Thyroid gland (tissue), 4 donors: ENCODE results near the gene MREG. TPM values are rescaled to one million over a fixed set of nuclear protein-coding genes. Genes with fewer than 3 reads are reported as not detected.
"Not testable (repeated sequence)": the region's sequence is repeated elsewhere in the genome, so short reads cannot be mapped to it uniquely, and the experiment has no call there.

Source experiments
- DNase-seq, 2 donors: peaks; one replicate each; pipeline ENCODE4 v3.0.0-alpha.2; 2019
- H3K27ac ChIP-seq, 3 donors: fragments of 200-600 bp; sonication (generic); 1 replicate in 2 of 3; 2 replicates in 1 of 3; pipeline ENCODE4 v1.5.1; 2016 to 2019; ENCODE audit warnings: mild to moderate bottlenecking in 1 of 3, moderate library complexity in 1 of 3
- H3K27me3 ChIP-seq: fragments of 200-600 bp; sonication (generic); one replicate; pipeline ENCODE4 v1.5.1; 2019
- H3K36me3 ChIP-seq, 2 donors: fragments of 200-600 bp; sonication (generic); one replicate each; pipeline ENCODE4 v1.5.1; 2016 to 2019
- H3K4me1 ChIP-seq, 2 donors: fragments of 200-600 bp; sonication (generic); one replicate each; pipeline ENCODE4 v1.5.1; 2017 to 2019
- H3K4me3 ChIP-seq, 3 donors: fragments of 200-600 bp; sonication (generic); replicated peaks in 1 of 3; 1 replicate in 2 of 3; 2 replicates in 1 of 3; pipeline ENCODE4 v1.5.1; 2016; ENCODE audit warnings: mild to moderate bottlenecking in 1 of 3
- H3K9me3 ChIP-seq: fragments of 200-600 bp; sonication (generic); one replicate; pipeline ENCODE4 v1.5.1; 2017
- CTCF ChIP-seq, 6 experiments: fragments of 200-600 bp in 3 of 6; fragments of 450-650 bp in 3 of 6; sonication (generic) in 3 of 6; IDR thresholded peaks; one replicate each; pipeline ENCODE4 v1.5.1; 2016 to 2019; ENCODE audit warnings: antibody characterized with exemption in 6 of 6, mild to moderate bottlenecking in 2 of 6, inconsistent platforms in 1 of 6, moderate library complexity in 1 of 6
- POLR2A ChIP-seq, 2 donors: fragments of 450-650 bp; IDR thresholded peaks; one replicate each; pipeline ENCODE4 v1.6.1; 2017; ENCODE audit warnings: antibody characterized with exemption in 2 of 2, mild to moderate bottlenecking in 2 of 2, moderate library complexity in 1 of 2
- WGBS, 2 donors: methylation state at CpG; one replicate each; pipeline ENCODE4 v1.1.5; 2017; 5-methylcytosine and 5-hydroxymethylcytosine counted together
- intact Hi-C: fragments of 100-400 bp; cut with DNase I; formaldehyde crosslinking; loops from one replicate; pipeline ENCODE4 v1.15.1; 2023
- total RNA-seq, 4 donors: library from RNA; depleted of rRNA; stranded (reverse); fragments of >200 nt; gene quantifications; one replicate each; pipeline ENCODE4 v1.2.3, GENCODE V29; 2016

The MREG gene
- total RNA-seq, 4 donors from 2014 or later, result 4.4 to 5.4 (median 5.2) TPM

GRCh38 chr2:215931256-215931903 is 82.0 kb downstream of the MREG start:
- no peaks in the 10 kb centered on the region for H3K27me3 ChIP-seq
- TF ChIP-seq CTCF (IDR thresholded peaks at IDR 0.05), result peak; percentile 71 to 93 (median 82)
- TF ChIP-seq POLR2A (IDR thresholded peaks at IDR 0.05), result no peak
- H3K36me3 ChIP-seq, result no peaks in the 10 kb centered on the region
- no peak overlapping the region for H3K4me3 ChIP-seq
- no peaks in the 10 kb centered on the region for H3K9me3 ChIP-seq
- H3K4me1 ChIP-seq, result no peaks in the 10 kb centered on the region
- peak; percentile 44 to 57 for DNase-seq
- WGBS, 2 donors, result 4 to 8% methylated on average over 8 of the region's 8 CpGs
- no peak overlapping the region for H3K27ac ChIP-seq
- intact Hi-C loops, result no loop called here

GRCh38 chr2:215930505-215931253 is 82.7 kb downstream of the MREG start:
- no peak for DNase-seq
- TF ChIP-seq POLR2A (IDR thresholded peaks at IDR 0.05) (no peak), CTCF (IDR thresholded peaks at IDR 0.05) (no peak)
- 73 to 79% methylated on average over 8 of the region's 8 CpGs for WGBS, 2 donors
- H3K27me3 ChIP-seq, result no peaks in the 10 kb centered on the region
- H3K9me3 ChIP-seq, result no peaks in the 10 kb centered on the region
- H3K4me3 ChIP-seq, result no peak overlapping the region
- no peaks in the 10 kb centered on the region for H3K4me1 ChIP-seq
- intact Hi-C loops, result no loop called here
- no peak overlapping the region for H3K27ac ChIP-seq
- no peaks in the 10 kb centered on the region for H3K36me3 ChIP-seq

DNA sequence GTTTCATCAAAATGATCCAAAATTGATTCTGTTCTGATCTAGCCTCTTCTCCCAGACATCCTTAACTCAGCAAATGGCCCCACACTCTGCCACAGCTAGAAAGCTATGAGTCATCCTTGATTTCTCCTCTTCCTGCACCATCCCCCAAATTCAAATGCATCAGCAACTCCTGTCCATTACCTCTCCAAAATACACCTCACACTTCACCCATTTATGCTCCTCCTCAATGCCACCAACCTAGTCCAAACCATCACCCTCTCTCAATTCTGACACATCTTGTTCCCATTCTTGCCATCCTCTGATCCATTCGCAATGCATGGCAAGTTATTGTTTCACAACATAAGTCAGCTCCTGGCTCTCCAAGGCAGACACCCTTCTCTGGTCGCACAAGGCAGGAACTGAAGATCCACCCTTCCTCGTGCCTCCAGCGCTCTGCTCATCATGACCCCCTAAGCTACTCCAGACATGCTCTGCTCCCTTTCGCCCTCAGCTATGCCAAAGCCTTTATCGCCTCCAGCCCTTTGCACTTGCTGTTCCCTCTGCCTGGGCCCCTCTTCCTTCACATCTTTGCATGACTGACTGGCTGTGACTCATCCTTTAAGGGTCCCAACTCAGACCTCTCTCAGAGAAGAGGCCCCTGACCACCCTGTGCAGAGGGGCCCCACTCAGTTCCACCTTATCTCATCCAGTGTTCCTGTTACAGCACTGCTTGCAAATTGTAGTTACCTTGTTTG is 83.6 kb downstream of the MREG start:
- no peaks in the 10 kb centered on the region for H3K9me3 ChIP-seq
- H3K4me3 ChIP-seq, result no peak overlapping the region
- DNase-seq, result no peak
- H3K27ac ChIP-seq, result no peak overlapping the region
- no peaks in the 10 kb centered on the region for H3K36me3 ChIP-seq
- no peak for TF ChIP-seq POLR2A (IDR thresholded peaks at IDR 0.05)
- intact Hi-C loops, result no loop called here
- no peaks in the 10 kb centered on the region for H3K27me3 ChIP-seq
- H3K4me1 ChIP-seq, result no peaks in the 10 kb centered on the region
- 81 to 87% methylated on average over 6 of the region's 6 CpGs for WGBS, 2 donors

- H3K36me3 ChIP-seq, result no peaks in the 10 kb centered on the region
- H3K27ac ChIP-seq, result no peak overlapping the region
- H3K4me3 ChIP-seq, result no peak overlapping the region
- H3K27me3 ChIP-seq, result no peaks in the 10 kb centered on the region
- no peak for DNase-seq
- no peak for TF ChIP-seq POLR2A (IDR thresholded peaks at IDR 0.05)
- TF ChIP-seq CTCF (IDR thresholded peaks at IDR 0.05), result no peak
- intact Hi-C loops, result no loop called here
- no peaks in the 10 kb centered on the region for H3K9me3 ChIP-seq
- WGBS, 2 donors, result 81 to 86% methylated on average over 11 of the region's 11 CpGs
- H3K4me1 ChIP-seq, result no peaks in the 10 kb centered on the region
Measured at GRCh38 chr2:215928086-215928485, 85.3 kb downstream of the MREG start.

- intact Hi-C loops, H3K9me3 ChIP-seq, H3K4me1 ChIP-seq, H3K36me3 ChIP-seq, DNase-seq, H3K4me3 ChIP-seq, H3K27me3 ChIP-seq, H3K27ac ChIP-seq: not testable (repeated sequence)
- 86 to 95% methylated on average over 6 of the region's 6 CpGs for WGBS, 2 donors
Measured at GRCh38 chr2:215926992-215927391, 86.4 kb downstream of the MREG start.

- no peaks in the 10 kb centered on the region for H3K36me3 ChIP-seq
- H3K27ac ChIP-seq, result no peak overlapping the region
- no peaks in the 10 kb centered on the region for H3K9me3 ChIP-seq
- intact Hi-C loops, result no loop called here
- H3K4me3 ChIP-seq, result no peak overlapping the region
- H3K27me3 ChIP-seq, result no peaks in the 10 kb centered on the region
- 77 to 92% methylated on average over 3 of the region's 3 CpGs for whole genome bisulfite sequencing, 2 donors
- peaks cover 0 to 8% of the 10 kb centered on the region in 2 donors for H3K4me1 ChIP-seq
- no peak for DNase-seq
- TF ChIP-seq POLR2A (IDR thresholded peaks at IDR 0.05), result no peak
- no peak for TF ChIP-seq CTCF (IDR thresholded peaks at IDR 0.05)
Measured at GRCh38 chr2:215921895-215922294, 91.5 kb downstream of the MREG start.
